IPS-20b (cell line): ENCODE data around the gene DEUP1.
"Not testable (repeated sequence)": the region's sequence is repeated elsewhere in the genome, so short reads cannot be mapped to it uniquely, and the experiment has no call there.

Experiments used
- H3K27ac ChIP-seq: one replicate; pipeline ENCODE4 v1.5.1; 2013; ENCODE audit warnings: low read length
- H3K27me3 ChIP-seq: 2 replicates; pipeline ENCODE4 v1.6.1; 2013; ENCODE audit warnings: mild to moderate bottlenecking, low read length, inconsistent platforms; ENCODE audit not compliant: insufficient read depth
- H3K36me3 ChIP-seq: 2 replicates; pipeline ENCODE4 v1.6.1; 2013; ENCODE audit warnings: low read depth, mild to moderate bottlenecking, inconsistent platforms, low read length, moderate library complexity; ENCODE audit not compliant: insufficient read depth
- H3K4me1 ChIP-seq: 2 replicates; pipeline ENCODE4 v1.6.1; 2013; ENCODE audit warnings: mild to moderate bottlenecking, control low read depth, inconsistent platforms, low read length, moderate library complexity; ENCODE audit not compliant: insufficient read depth
- H3K4me3 ChIP-seq: 2 replicates; pipeline ENCODE4 v1.5.1; 2013; ENCODE audit warnings: mild to moderate bottlenecking, low read length, inconsistent platforms
- H3K9ac ChIP-seq: 2 replicates; pipeline ENCODE4 v1.6.1; 2013; ENCODE audit warnings: low read depth, mild to moderate bottlenecking, inconsistent platforms, low read length, moderate library complexity
- H3K9me3 ChIP-seq: 2 replicates; pipeline ENCODE4 v1.6.1; 2013; ENCODE audit warnings: mild to moderate bottlenecking, low read depth, low read length, inconsistent platforms; ENCODE audit not compliant: insufficient read depth

The DEUP1 gene

DNA sequence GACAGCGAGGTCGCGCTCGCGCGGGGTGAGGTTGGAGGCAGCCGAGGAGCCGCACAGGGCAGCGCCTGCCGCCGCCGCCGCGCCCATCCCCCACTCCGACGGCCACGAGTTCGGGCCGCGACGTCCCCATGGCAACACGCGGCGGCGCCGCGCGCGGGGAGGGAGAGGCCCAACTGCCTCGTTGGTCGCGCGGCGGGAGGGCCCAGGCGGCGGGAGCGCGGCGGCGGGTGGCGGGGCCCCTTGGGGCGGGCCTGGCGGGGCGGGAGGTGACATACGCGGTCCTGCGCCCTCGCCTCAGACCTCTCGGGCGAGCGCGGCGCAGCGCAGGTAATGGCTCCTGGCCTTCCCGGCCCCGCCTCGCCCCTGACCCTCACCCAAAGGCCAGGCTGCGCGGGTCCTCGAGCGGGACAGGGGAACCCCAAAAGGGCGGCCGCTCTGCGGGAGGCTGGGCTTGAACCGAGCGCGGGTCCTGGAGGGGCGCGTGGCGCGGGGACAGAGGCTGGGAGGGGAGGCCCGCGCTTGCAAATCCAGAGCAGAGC lies at the start of gene DEUP1:
Gene DEUP1 (plus strand): TSS at position 297 of the 539 bp plus-strand sequence. CDS start 1,518 bp downstream, outside the sequence.
- Histone ChIP-seq H3K27me3 (peaks cover 28% of the 10 kb centered on the region), H3K9me3 (no peaks in the 10 kb centered on the region), H3K9ac (no peak within 1 kb of the TSS), H3K36me3 (no peaks in the 10 kb centered on the region), H3K4me3 (peak within 1 kb of the TSS; percentile 80), H3K4me1 (no peaks in the 10 kb centered on the region), H3K27ac (no peak within 1 kb of the TSS)

DNA sequence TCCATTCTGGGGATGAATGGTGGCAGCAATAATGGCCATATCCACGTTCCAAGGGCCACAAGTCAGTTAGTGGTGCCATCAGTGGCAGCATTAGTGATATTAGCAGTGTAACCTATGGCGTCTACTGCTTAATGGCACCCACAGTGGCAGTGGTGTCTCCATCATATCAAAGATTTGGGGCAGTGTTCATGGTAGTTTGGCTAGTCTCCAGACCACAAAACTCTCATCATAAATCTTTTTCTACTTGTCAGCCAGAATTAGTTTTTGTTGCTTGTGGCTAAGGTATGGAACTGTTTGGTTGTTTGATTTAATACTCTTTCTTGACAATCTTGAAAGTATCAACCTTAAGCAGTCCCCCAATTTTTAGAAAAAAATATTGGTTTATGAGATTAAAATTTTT lies 45.1 kb upstream of the DEUP1 start:
- Histone ChIP-seq H3K9ac (no peak overlapping the region), H3K4me3 (no peak overlapping the region), H3K9me3 (no peaks in the 10 kb centered on the region), H3K27me3 (no peaks in the 10 kb centered on the region), H3K4me1 (no peaks in the 10 kb centered on the region), H3K27ac (no peak overlapping the region), H3K36me3 (no peaks in the 10 kb centered on the region)

DNA sequence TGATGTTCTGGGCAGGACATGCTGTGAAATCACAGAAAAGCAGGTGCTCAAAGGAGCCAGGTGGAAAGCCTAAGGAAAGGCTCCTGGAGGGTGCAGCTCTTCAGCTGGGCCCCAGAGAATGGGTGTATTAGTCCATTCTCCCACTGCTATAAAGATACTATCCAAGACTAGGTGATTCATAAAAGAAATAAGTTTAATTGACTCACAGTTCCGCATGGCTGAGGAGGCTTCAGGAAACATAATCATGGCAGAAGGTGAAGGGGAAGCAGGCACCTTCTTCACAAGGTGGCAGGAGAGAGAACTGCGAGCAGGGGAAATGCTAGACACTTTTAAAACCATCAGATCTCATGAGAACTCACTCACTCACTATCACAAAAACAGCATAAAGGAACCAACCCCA lies 43.1 kb upstream of the DEUP1 start:
- Histone ChIP-seq H3K27ac (no peak overlapping the region), H3K27me3 (no peaks in the 10 kb centered on the region), H3K9ac (no peak overlapping the region), H3K9me3 (no peaks in the 10 kb centered on the region), H3K36me3 (no peaks in the 10 kb centered on the region), H3K4me1 (no peaks in the 10 kb centered on the region), H3K4me3 (no peak overlapping the region)

DNA sequence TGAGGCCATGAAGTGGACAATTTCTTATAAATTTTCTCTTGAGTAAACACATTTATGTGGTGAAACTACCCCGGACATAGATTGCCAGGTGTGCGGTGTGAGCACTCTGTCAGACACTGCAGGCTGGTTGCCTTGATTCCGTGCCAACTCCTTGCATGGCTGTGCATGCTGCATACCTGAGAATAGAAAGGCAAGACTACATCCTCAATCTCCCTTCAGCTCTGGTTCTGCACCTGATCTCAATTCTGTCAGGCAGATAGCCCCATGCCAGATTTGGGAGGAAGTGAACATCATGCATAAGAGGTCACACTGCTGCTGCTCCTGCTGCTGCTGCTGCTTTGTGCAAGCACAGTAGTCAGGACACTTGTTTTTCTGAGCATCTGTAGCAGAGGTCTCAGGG lies 42.5 kb upstream of the DEUP1 start:
- H3K4me1 ChIP-seq = no peaks in the 10 kb centered on the region
- no peak overlapping the region for H3K9ac ChIP-seq
- H3K9me3 ChIP-seq = no peaks in the 10 kb centered on the region
- no peaks in the 10 kb centered on the region for H3K27me3 ChIP-seq
- no peak overlapping the region for H3K4me3 ChIP-seq
- no peaks in the 10 kb centered on the region for H3K36me3 ChIP-seq
- no peak overlapping the region for H3K27ac ChIP-seq

DNA sequence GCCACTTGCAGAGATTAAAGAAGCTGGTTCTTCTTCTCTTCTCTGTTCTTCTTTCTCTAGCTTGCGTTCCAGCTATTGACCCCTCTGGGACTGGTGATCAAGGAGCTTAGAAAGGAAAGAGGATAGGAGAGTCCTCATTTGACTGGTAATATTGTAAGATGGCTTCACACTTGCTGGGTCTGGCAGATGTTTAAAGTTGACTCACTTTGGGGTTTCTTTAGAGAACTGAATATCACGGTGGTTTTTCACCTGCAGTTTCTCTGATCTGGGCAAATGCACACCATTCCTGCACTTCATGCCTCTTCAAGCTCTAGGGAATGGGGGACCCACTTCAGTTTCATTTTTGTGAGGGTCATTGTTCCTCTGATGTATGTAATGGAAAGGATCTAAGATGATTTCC lies 41.8 kb upstream of the DEUP1 start:
- no peak overlapping the region for H3K27ac ChIP-seq
- H3K9ac ChIP-seq = no peak overlapping the region
- no peaks in the 10 kb centered on the region for H3K4me1 ChIP-seq

GRCh38 chr11:93289782-93290463 lies 40.6 kb upstream of the DEUP1 start:
- no peaks in the 10 kb centered on the region for H3K27me3 ChIP-seq
- H3K4me3 ChIP-seq = no peak overlapping the region
- no peak overlapping the region for H3K9ac ChIP-seq
- H3K4me1 ChIP-seq = no peaks in the 10 kb centered on the region
- H3K9me3 ChIP-seq = no peaks in the 10 kb centered on the region
- H3K36me3 ChIP-seq = no peaks in the 10 kb centered on the region
- no peak overlapping the region for H3K27ac ChIP-seq

More for the DNA sequence above, 41.8 kb upstream of the DEUP1 start:
- H3K9me3 ChIP-seq = no peaks in the 10 kb centered on the region
- no peaks in the 10 kb centered on the region for H3K27me3 ChIP-seq
- H3K36me3 ChIP-seq = no peaks in the 10 kb centered on the region
- no peak overlapping the region for H3K4me3 ChIP-seq

DNA sequence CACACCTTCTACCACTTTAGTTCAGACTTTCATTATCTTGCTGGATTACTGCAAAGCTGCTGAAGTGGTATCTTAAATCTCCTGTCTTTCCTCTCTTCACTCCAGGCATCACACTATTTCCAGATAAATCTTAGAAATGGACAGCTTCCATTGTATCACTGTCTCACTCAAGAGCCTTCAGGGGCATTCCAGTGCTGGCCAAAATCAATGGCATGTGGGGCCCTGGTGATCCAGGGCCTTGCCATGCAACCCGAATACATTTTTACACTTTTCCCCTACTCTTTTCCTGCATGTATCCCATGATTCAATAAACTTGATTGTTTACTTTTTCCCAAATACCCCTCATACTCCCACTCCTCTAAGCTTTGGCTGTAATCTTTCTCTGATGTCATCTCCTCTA lies 39.4 kb upstream of the DEUP1 start:
- no peaks in the 10 kb centered on the region for H3K9me3 ChIP-seq
- peaks cover 3% of the 10 kb centered on the region; the same call in 1 of the 2 replicates for H3K4me1 ChIP-seq
- H3K9ac ChIP-seq = no peak overlapping the region
- no peaks in the 10 kb centered on the region for H3K27me3 ChIP-seq
- no peaks in the 10 kb centered on the region for H3K36me3 ChIP-seq
- no peak overlapping the region for H3K27ac ChIP-seq
- no peak overlapping the region for H3K4me3 ChIP-seq

GRCh38 chr11:93291898-93292297 lies 38.6 kb upstream of the DEUP1 start:
- no peaks in the 10 kb centered on the region for H3K27me3 ChIP-seq
- peaks cover 3% of the 10 kb centered on the region; the same call in 1 of the 2 replicates for H3K4me1 ChIP-seq
- no peaks in the 10 kb centered on the region for H3K9me3 ChIP-seq
- no peak overlapping the region for H3K27ac ChIP-seq
- H3K36me3 ChIP-seq = no peaks in the 10 kb centered on the region
- no peak overlapping the region for H3K9ac ChIP-seq
- no peak overlapping the region for H3K4me3 ChIP-seq

- peaks cover 3% of the 10 kb centered on the region; the same call in 1 of the 2 replicates for H3K4me1 ChIP-seq
- H3K27me3 ChIP-seq = no peaks in the 10 kb centered on the region
Observed at GRCh38 chr11:93295921-93296575, 34.5 kb upstream of the DEUP1 start.

DNA sequence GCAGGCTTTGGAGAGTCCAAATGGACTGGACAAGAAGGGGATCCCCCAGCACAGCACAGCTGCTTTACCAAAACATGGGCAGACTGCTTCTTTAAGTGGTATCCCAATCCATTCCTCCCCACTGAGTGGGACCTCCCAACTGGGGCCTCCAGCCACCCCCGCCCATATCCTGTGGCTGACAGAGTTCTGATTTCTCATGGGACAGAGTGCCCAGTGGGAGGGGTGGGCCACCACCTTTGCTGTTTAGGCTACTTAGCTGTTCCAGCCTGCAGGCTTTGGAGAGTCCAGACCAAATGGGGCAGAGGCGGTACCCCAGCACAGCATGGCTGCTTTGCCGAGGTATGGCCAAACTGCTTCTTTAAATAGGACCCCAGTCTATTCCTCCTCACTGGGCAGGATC lies 26.9 kb upstream of the DEUP1 start:
- H3K27ac ChIP-seq = no peak overlapping the region
- no peaks in the 10 kb centered on the region for H3K36me3 ChIP-seq
- H3K9ac ChIP-seq = no peak overlapping the region
- H3K4me3 ChIP-seq = no peak overlapping the region
- H3K27me3 ChIP-seq = no peaks in the 10 kb centered on the region
- no peaks in the 10 kb centered on the region for H3K9me3 ChIP-seq
- no peaks in the 10 kb centered on the region for H3K4me1 ChIP-seq

More at GRCh38 chr11:93295921-93296575, 34.5 kb upstream of the DEUP1 start:
- no peaks in the 10 kb centered on the region for H3K9me3 ChIP-seq
- H3K4me3 ChIP-seq = no peak overlapping the region
- no peak overlapping the region for H3K27ac ChIP-seq
- H3K36me3 ChIP-seq = no peaks in the 10 kb centered on the region
- no peak overlapping the region for H3K9ac ChIP-seq

DNA sequence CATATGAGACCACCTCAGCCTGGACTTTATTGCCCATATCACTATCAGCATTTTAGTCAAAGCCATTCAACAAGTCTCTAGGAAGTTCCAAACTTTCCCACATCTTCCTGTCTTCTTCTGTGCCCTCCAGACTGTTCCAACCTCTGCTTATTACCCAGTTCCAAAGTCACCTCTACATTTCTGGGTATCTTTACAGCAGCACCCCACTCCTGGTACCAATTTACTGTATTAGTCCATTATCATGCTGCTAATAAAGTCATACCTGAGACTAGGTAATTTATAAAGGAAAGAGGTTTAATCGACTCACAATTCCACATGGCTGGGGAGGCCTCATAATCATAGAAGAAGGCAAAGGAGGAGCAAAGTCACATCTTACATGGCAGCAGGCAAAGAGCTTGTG lies 16.1 kb upstream of the DEUP1 start:
- not testable (repeated sequence) for H3K27ac ChIP-seq, H3K36me3 ChIP-seq, H3K9ac ChIP-seq, H3K27me3 ChIP-seq, H3K4me3 ChIP-seq, H3K4me1 ChIP-seq
- H3K9me3 ChIP-seq = peaks cover 34% of the 10 kb centered on the region
